NB4 (cell line): ENCODE results near the gene MDM4.

Experiments used
- DNase-seq: peaks from one replicate; pipeline ENCODE4 v3.0.0; 2010; ENCODE audit warnings: low read depth
- H3K4me3 ChIP-seq: one replicate; pipeline ENCODE4 v1.5.1; 2011; ENCODE audit warnings: mild to moderate bottlenecking, low read depth, low read length, moderate library complexity
- MYC ChIP-seq: IDR thresholded peaks from 2 replicates; pipeline ENCODE4 v1.6.1; 2011; ENCODE audit warnings: low read depth, low read length
- POLR2A ChIP-seq: IDR thresholded peaks from 2 replicates; pipeline ENCODE4 v1.6.1; 2011; ENCODE audit warnings: mild to moderate bottlenecking; ENCODE audit not compliant: insufficient read length; ENCODE audit errors: extremely low read depth
- TF ChIP-seq, protein P1 (sequence below): IDR thresholded peaks from one replicate; pipeline ENCODE4 v1.5.1; 2012; ENCODE audit warnings: low read depth, low read length
- TF ChIP-seq, protein P2 (sequence below): IDR thresholded peaks from 2 replicates; pipeline ENCODE4 v1.6.1; 2011; ENCODE audit warnings: low read depth, low read length

The MDM4 gene

DNA sequence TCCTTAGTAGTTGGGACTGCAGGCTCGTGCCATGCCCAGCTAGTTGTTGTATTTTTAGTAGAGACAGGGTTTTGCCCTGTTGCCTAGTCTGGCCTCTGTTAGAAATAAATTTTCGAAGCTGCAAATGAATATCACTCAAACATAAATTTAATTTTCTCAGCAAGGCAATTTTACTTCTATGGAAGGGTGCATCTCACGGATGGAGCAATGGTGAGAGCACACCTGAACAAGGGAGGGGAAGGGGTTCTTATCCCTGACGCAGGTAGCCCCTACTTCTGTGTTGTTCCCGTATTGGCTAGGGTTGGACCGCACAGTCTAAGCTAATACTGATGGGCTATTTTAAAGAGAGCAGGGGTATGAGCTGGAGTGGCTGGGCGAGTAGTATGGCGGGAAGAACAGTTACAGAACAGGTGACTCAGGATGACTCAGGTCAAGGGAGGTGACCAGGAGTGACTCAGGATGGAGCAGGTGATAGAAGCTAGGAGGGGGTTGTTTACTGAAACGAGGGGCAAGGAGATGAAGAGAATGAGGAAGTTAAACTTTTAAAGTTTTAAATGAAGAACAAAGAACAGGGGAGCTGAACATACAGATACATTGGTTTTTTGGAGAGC, 7.5 kb downstream of the MDM4 start:
- no peak overlapping the region for H3K4me3 ChIP-seq
- peak; percentile 26 for DNase-seq
- no peak for TF ChIP-seq POLR2A
- TF ChIP-seq, protein P1, sequence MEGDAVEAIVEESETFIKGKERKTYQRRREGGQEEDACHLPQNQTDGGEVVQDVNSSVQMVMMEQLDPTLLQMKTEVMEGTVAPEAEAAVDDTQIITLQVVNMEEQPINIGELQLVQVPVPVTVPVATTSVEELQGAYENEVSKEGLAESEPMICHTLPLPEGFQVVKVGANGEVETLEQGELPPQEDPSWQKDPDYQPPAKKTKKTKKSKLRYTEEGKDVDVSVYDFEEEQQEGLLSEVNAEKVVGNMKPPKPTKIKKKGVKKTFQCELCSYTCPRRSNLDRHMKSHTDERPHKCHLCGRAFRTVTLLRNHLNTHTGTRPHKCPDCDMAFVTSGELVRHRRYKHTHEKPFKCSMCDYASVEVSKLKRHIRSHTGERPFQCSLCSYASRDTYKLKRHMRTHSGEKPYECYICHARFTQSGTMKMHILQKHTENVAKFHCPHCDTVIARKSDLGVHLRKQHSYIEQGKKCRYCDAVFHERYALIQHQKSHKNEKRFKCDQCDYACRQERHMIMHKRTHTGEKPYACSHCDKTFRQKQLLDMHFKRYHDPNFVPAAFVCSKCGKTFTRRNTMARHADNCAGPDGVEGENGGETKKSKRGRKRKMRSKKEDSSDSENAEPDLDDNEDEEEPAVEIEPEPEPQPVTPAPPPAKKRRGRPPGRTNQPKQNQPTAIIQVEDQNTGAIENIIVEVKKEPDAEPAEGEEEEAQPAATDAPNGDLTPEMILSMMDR: no peak
- no peak for TF ChIP-seq MYC
- TF ChIP-seq, protein P2, sequence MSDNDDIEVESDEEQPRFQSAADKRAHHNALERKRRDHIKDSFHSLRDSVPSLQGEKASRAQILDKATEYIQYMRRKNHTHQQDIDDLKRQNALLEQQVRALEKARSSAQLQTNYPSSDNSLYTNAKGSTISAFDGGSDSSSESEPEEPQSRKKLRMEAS: no peak

DNA sequence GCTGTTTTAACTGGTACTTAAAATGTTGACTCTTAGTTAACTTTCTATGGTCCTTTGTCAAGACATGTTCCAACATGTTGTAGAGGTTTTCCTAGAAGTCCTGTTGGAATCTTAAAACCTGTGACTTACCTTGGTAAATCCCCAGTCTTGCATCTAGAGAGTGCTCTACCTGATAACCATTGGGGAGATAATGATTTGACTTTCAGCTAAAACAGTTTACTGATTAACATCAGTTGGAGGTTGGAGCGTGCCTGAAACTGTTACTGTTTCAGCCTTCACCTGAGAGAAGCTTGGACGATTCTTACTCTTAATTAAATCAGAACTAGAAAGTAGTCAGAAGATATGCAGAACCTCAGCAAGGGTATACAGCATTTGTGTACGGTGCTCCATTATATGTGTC, 8.8 kb downstream of the MDM4 start:
- H3K4me3 ChIP-seq: no peak overlapping the region
- TF ChIP-seq POLR2A (no peak), MYC (no peak)
- TF ChIP-seq, protein P1: no peak
- TF ChIP-seq, protein P2: no peak
- DNase-seq: no peak

DNA sequence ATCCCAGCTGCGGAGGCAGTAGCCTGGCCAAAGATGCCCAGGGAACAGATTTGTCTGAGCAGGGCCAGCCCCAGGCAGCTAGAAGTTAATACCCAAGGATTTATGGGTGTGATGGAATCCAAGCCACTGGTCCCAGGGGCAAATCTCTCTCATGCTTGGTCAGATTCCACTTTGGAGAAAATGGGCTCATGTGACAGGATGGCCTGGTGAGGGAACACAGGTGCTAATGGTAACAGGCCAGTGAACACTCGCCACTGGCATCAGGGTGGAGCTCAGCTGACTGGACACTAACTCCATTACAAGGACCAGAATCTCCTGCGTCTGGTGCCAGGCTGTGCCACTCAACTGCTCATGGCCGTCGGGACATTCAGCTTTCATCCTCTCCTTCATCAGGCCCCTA, 12.0 kb downstream of the MDM4 start:
- no peak for DNase-seq
- TF ChIP-seq POLR2A: no peak
- TF ChIP-seq, protein P2: no peak
- TF ChIP-seq, protein P1: no peak
- TF ChIP-seq MYC: no peak
- H3K4me3 ChIP-seq: no peak overlapping the region

DNA sequence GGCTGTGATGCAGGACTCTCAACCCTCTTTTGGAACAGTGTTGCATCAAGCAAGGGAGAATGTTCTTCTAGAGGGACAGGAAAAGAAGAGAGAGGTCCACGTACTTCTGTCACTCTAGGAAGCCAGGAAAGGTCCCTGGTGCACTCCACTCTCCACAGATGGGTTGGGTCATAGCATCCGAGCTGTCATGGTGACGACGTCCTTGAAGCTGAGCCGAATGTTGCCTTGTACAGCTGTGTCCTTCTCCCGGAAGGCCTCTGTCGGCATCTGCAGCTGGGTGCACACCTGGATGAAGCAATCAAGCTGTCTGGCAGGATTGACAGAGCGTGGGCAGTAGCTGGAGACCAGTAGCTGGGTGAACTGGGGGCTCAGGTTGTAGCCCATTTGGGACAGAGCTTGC, 12.5 kb downstream of the MDM4 start:
- TF ChIP-seq, protein P1: no peak
- TF ChIP-seq POLR2A: no peak
- no peak for TF ChIP-seq MYC
- TF ChIP-seq, protein P2: no peak
- H3K4me3 ChIP-seq: no peak overlapping the region
- no peak for DNase-seq

DNA sequence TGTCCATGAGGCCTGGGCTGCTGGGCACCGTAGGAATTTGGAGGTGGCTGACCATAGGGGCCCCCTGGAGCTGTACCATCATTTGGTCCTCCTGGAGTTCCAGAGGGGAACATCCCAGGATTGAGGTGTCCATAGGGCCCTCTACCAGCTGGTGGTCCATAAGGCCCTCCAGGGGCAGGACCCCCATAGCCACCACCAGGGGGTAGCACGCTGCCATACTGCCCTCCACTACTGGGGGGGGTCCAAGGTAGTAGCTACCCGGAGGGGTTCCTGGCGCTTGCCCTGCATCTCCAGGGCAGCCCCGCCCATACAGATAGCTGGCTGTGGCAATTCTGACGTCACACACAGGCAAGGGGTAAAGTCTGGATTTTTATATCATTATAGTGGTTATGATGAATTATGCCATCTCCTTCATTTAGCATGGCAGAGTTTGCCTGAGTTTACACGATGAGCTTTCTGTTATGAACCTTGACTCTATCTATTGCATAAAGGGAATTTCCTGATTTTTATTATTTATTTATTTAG, 13.2 kb downstream of the MDM4 start:
- no peak overlapping the region for H3K4me3 ChIP-seq
- TF ChIP-seq, protein P1: no peak
- TF ChIP-seq POLR2A (no peak), MYC (no peak)
- TF ChIP-seq, protein P2: no peak
- DNase-seq: no peak
